Activated naive CD4-positive, alpha-beta T cell treated with anti-CD3 and anti-CD28 coated beads, Interleukin-2, amount 50 U/mL, for 72 hours (primary cell): ENCODE measurements around the gene GRHL3. TPM values are rescaled to one million over a fixed set of nuclear protein-coding genes. Genes with fewer than 3 reads are reported as not detected.
A peak's percentile ranks its signal among the peaks of the same experiment; 100 is the strongest.

Experiments
- ATAC-seq, 2 donors: fragments of 150-1000 bp; cut with Tn5 transposase; 2 replicates each; pipeline ENCODE4 v1.10.0; 2021; ENCODE audit warnings: mild to moderate bottlenecking in 2 of 2, moderate library complexity in 2 of 2
- DNase-seq, 2 donors: peaks; one replicate each; pipeline ENCODE4 v3.0.0; 2021 to 2022; ENCODE audit warnings: low spot score in 2 of 2
- H3K27ac Mint-ChIP-seq, 2 donors: one replicate each; pipeline ENCODE4 v1.8.0; 2022; ENCODE audit warnings: mild to moderate bottlenecking in 2 of 2, mixed read lengths in 2 of 2
- H3K36me3 Mint-ChIP-seq, 2 donors: one replicate each; pipeline ENCODE4 v1.8.0; 2022; ENCODE audit warnings: mixed read lengths in 2 of 2
- H3K9me3 Mint-ChIP-seq, 2 donors: one replicate each; pipeline ENCODE4 v1.8.0; 2022; ENCODE audit warnings: mixed read lengths in 2 of 2
- total RNA-seq, 2 donors: library from RNA; stranded (reverse); gene quantifications; one replicate each; pipeline ENCODE4 v1.2.3, GENCODE V29; 2022

Gene GRHL3
- total RNA-seq, 2 donors from 2014 or later, result not detected

- H3K27ac Mint-ChIP-seq, result no peak overlapping the region
- peaks cover 0 to 4% of the 10 kb centered on the region in 2 donors for H3K36me3 Mint-ChIP-seq
- DNase-seq (no peak), ATAC-seq (no peak)
- no peaks in the 10 kb centered on the region for H3K9me3 Mint-ChIP-seq
These were observed 15.6 kb upstream of the GRHL3 start for GRCh38 chr1:24303600-24303999.

- no peak overlapping the region for H3K27ac Mint-ChIP-seq
- ATAC-seq (no peak), DNase-seq (no peak)
- H3K36me3 Mint-ChIP-seq, result peaks cover 0 to 4% of the 10 kb centered on the region in 2 donors
- no peaks in the 10 kb centered on the region for H3K9me3 Mint-ChIP-seq
These were observed 14.4 kb upstream of the GRHL3 start for GRCh38 chr1:24304763-24305162.

GRCh38 chr1:24308365-24309015 is 10.7 kb upstream of the GRHL3 start:
- Mint-ChIP-seq H3K27ac (no peak overlapping the region), H3K9me3 (no peaks in the 10 kb centered on the region), H3K36me3 (peaks cover 0 to 4% of the 10 kb centered on the region in 2 donors)
- no peak for ATAC-seq
- no peak for DNase-seq

- no peak overlapping the region for H3K27ac Mint-ChIP-seq
- DNase-seq (peak in 1 of 2 donors; percentile 10), ATAC-seq (peak; percentile 95 to 99)
These were observed 9.2 kb upstream of the GRHL3 start for GRCh38 chr1:24309762-24310485.

GRCh38 chr1:24311234-24311633 is 7.9 kb upstream of the GRHL3 start:
- DNase-seq, result no peak
- H3K36me3 Mint-ChIP-seq, result peaks cover 0 to 4% of the 10 kb centered on the region in 2 donors
- H3K9me3 Mint-ChIP-seq, result no peaks in the 10 kb centered on the region
- no peak for ATAC-seq
- no peak overlapping the region for H3K27ac Mint-ChIP-seq

More at GRCh38 chr1:24309762-24310485, 9.2 kb upstream of the GRHL3 start:
- Mint-ChIP-seq H3K36me3 (peaks cover 0 to 4% of the 10 kb centered on the region in 2 donors), H3K9me3 (no peaks in the 10 kb centered on the region)

DNA sequence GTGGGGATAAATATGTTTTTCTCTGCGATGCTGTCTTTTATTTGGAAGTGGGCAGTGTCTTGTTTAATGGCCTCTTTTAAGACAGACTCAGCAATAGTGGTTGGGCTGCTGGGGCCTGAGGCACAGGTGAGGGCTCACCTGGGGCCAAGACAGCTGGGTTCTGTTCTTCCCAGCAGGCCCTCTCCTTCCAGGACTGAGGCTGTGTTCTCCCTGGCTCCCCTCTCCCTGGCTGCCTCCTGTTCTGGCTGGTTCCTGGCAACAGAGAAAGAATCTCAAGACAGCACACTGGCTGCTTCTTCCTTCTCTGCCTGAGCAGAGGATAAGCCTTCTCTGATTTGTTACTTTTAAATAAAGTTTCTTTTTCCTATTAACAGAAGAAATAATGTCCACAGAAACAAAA is 7.4 kb upstream of the GRHL3 start:
- ATAC-seq (no peak), DNase-seq (no peak)
- no peak overlapping the region for H3K27ac Mint-ChIP-seq
- H3K9me3 Mint-ChIP-seq, result no peaks in the 10 kb centered on the region
- peaks cover 0 to 4% of the 10 kb centered on the region in 2 donors for H3K36me3 Mint-ChIP-seq

DNA sequence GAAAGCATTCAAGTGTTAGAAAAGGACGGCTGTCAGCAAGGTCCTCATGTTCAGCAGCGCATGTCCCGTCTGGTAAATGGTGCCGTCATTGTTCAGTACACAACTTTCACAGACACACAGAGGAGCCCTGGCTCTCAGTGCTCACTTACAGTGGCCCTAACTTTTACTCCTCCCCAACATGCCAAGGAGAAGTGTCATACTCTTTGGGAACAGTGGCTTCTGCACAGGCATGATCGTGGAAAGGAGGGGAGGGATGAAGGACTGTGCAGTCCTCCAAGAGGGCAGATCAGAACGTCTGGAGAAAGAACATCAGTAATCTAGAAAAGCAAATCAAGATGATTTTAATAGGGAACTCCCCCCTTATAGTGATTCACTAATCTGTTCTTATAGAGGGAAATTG is 3.8 kb upstream of the GRHL3 start:
- Mint-ChIP-seq H3K27ac (no peak overlapping the region), H3K36me3 (no peaks in the 10 kb centered on the region), H3K9me3 (no peaks in the 10 kb centered on the region)
- ATAC-seq, result no peak
- no peak for DNase-seq

- ATAC-seq (no peak), DNase-seq (no peak)
- no peak overlapping the region for H3K27ac Mint-ChIP-seq
- no peaks in the 10 kb centered on the region for H3K9me3 Mint-ChIP-seq
- H3K36me3 Mint-ChIP-seq, result no peaks in the 10 kb centered on the region
These were observed 2.5 kb upstream of the GRHL3 start for GRCh38 chr1:24316645-24317044.

DNA sequence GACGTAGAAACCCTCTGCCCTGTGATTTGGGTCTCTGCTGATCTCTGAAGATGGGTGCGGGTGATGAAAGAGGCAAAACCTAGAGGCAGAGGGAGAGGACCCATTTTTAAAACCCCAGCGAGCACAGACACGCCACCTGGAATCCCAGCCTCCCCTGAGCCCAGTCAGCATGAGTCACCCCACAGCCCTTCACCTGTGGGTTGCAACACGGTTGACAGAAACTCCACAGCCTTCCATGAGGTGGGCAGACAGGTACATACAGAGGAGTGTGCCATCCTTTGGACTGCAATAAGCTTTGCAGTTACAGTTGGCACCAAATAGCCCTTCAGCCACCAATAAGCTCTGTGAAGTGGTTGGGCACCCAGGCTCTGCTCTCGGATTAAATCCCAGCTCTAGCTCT is 2.1 kb upstream of the GRHL3 start:
- Mint-ChIP-seq H3K36me3 (no peaks in the 10 kb centered on the region), H3K27ac (no peak overlapping the region), H3K9me3 (no peaks in the 10 kb centered on the region)
- ATAC-seq, result no peak
- DNase-seq, result no peak

GRCh38 chr1:24317956-24318614 is 1.1 kb upstream of the GRHL3 start:
- Mint-ChIP-seq H3K9me3 (no peaks in the 10 kb centered on the region), H3K36me3 (no peaks in the 10 kb centered on the region), H3K27ac (no peak overlapping the region)
- DNase-seq (no peak), ATAC-seq (no peak)

DNA sequence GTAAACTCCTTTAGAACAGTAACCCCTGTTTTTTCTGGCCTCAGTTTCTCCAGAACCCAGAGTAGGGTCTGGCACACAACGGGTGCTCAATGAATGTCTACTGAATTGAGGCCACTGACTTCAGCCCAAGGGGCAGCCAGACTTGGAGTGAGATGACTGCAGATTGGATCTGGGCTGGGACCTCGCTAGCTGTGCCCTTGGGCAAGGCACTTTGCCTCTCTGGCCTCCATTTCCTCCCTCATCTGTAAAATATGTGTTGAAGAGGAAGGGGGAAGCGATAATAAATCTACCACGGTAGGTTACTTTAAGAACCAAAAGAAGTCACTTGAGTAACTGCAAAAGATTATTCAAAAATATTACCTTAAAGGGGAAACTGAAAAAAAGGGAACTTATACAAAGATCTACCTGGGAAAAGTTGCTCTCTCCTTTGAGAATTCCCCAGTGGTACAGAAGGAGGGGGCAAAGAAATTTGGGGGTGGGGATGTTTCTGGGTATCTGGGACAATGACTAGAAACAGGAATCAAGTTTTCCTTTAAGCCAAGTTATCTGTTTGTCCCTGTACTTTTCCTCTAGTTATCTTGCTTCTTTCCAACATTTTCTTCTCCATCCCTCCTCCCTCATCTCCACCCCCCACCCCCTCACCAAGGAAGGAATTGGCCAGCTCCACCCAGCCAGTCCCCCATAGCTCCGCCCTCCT is 394 bp upstream of the GRHL3 start:
- H3K9me3 Mint-ChIP-seq, result no peaks in the 10 kb centered on the region
- DNase-seq (no peak), ATAC-seq (no peak)
- H3K36me3 Mint-ChIP-seq, result no peaks in the 10 kb centered on the region
- no peak overlapping the region for H3K27ac Mint-ChIP-seq

DNA sequence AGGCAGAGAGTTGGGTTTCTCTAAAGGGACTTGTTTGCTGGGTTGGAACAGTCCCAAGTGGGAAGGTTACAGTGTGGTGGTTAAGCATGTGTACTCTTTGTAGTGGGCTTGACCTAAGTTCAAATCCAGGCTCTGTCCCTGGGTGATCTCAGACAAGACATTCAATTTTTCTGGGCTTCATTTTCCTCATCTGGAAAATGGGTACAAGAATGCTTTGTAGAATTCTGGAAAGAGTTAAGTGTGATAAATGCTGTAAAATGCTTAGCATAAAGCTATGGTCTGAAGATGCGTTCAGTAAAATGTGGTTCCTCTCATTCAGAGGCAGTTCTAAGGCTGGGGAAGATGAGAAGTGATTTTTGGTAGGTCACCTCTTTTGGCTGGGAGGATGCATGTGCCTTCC is 805 bp downstream of the GRHL3 start:
- DNase-seq (no peak), ATAC-seq (no peak)
- H3K27ac Mint-ChIP-seq, result no peak overlapping the region
- H3K36me3 Mint-ChIP-seq, result no peaks in the 10 kb centered on the region
- no peaks in the 10 kb centered on the region for H3K9me3 Mint-ChIP-seq

DNA sequence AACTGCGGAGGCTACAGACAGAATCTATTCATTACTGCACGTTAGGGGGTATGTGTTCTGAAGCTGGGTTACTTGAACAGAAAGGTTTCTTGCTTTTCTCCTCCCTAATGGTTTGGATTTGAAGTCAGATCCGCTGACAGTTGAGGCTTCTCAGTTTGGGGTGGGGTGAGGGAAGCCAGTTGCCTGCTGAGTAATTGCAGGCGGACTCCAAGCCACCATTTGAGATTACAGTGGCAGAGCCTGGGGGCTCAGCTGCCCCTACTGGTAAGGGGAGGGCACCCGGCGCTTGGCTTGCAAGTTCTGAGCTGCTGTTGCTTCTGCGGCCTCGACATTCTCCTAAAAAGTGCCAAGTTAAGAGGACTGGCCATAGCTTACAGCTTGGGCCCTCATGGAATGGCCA is 2.0 kb downstream of the GRHL3 start:
- ATAC-seq (no peak), DNase-seq (no peak)
- Mint-ChIP-seq H3K36me3 (no peaks in the 10 kb centered on the region), H3K27ac (no peak overlapping the region), H3K9me3 (no peaks in the 10 kb centered on the region)

GRCh38 chr1:24321697-24322469 is 2.7 kb downstream of the GRHL3 start:
- H3K36me3 Mint-ChIP-seq, result no peaks in the 10 kb centered on the region
- H3K27ac Mint-ChIP-seq, result peak overlapping the region; percentile 29 to 35
- ATAC-seq (peak; percentile 82 to 96), DNase-seq (peak; percentile 70 to 88)
- H3K9me3 Mint-ChIP-seq, result no peaks in the 10 kb centered on the region

GRCh38 chr1:24322470-24323177 is 3.5 kb downstream of the GRHL3 start:
- DNase-seq (no peak), ATAC-seq (no peak)
- Mint-ChIP-seq H3K36me3 (no peaks in the 10 kb centered on the region), H3K9me3 (no peaks in the 10 kb centered on the region), H3K27ac (peak overlapping the region; percentile 29 to 35)

DNA sequence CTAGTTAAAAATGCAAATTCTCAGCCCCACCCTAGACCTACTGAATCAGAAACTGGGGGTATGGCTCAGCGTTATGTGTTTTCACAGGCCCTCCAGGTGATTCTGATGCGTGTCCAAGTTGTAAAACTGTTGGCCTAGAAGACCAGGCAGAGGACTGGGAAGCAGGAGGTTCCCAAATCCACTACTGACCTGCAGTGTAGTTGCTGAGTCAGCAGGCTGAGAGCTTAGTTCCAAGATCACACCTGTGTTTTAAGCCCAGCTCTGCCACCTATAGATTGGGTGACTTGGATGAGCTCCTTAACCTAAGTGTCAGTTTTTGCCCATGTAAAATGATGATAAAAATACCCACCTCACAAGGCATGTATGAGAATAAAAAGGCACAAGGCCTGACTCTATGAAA is 4.1 kb downstream of the GRHL3 start:
- no peaks in the 10 kb centered on the region for H3K36me3 Mint-ChIP-seq
- no peak for DNase-seq
- no peak for ATAC-seq
- no peaks in the 10 kb centered on the region for H3K9me3 Mint-ChIP-seq
- H3K27ac Mint-ChIP-seq, result no peak overlapping the region
